Loucy (cell line): Measurements from ENCODE around the gene DNASE2B.
A peak's percentile ranks its signal among the peaks of the same experiment; 100 is the strongest.

Source experiments
- H2AFZ ChIP-seq: fragments of 200-600 bp; sonication (generic); 2 replicates; pipeline ENCODE4 v1.6.0; 2016; ENCODE audit warnings: antibody characterized with exemption, mild to moderate bottlenecking, low read length, moderate library complexity
- H3F3A ChIP-seq: fragments of 200-600 bp; 2 replicates; pipeline ENCODE4 v1.6.0; 2016; ENCODE audit warnings: antibody characterized with exemption, low read depth, mild to moderate bottlenecking
- H3K27me3 ChIP-seq: fragments of 200-600 bp; sonication (generic); 2 replicates; pipeline ENCODE4 v1.6.1; 2014; ENCODE audit warnings: low read length, mild to moderate bottlenecking; ENCODE audit not compliant: insufficient read depth, poor library complexity, severe bottlenecking
- H3K36me3 ChIP-seq: fragments of 200-600 bp; sonication (generic); 2 replicates; pipeline ENCODE4 v1.6.1; 2016; ENCODE audit warnings: low read length; ENCODE audit not compliant: insufficient read depth
- H3K4me1 ChIP-seq: fragments of 200-600 bp; sonication (generic); 2 replicates; pipeline ENCODE4 v1.5.1; 2014; ENCODE audit warnings: low read length, mild to moderate bottlenecking; ENCODE audit not compliant: insufficient read depth, poor library complexity, severe bottlenecking
- H3K4me2 ChIP-seq: fragments of 200-600 bp; sonication (generic); 2 replicates; pipeline ENCODE4 v1.6.0; 2014; ENCODE audit warnings: antibody characterized with exemption, low read length, low read depth, mild to moderate bottlenecking; ENCODE audit not compliant: poor library complexity, severe bottlenecking
- H3K4me3 ChIP-seq: fragments of 200-600 bp; sonication (generic); 2 replicates; pipeline ENCODE4 v1.5.1; 2014; ENCODE audit warnings: low read length, mild to moderate bottlenecking, mixed read lengths; ENCODE audit not compliant: poor library complexity, severe bottlenecking
- H3K79me2 ChIP-seq: fragments of 200-600 bp; sonication (generic); 2 replicates; pipeline ENCODE4 v1.6.1; 2014; ENCODE audit warnings: low read length; ENCODE audit not compliant: insufficient read depth
- H3K9ac ChIP-seq: fragments of 200-600 bp; sonication (generic); 2 replicates; pipeline ENCODE4 v1.6.0; 2014; ENCODE audit warnings: mild to moderate bottlenecking, low read depth, low read length, moderate library complexity; ENCODE audit not compliant: poor library complexity, severe bottlenecking
- H3K9me2 ChIP-seq: fragments of 200-600 bp; sonication (generic); replicated peaks from 2 replicates; pipeline ENCODE4 v1.6.1; 2016; ENCODE audit warnings: low read depth, low read length, mixed read lengths
- H3K9me3 ChIP-seq: fragments of 200-600 bp; sonication (generic); 2 replicates; pipeline ENCODE4 v1.6.1; 2014; ENCODE audit warnings: mild to moderate bottlenecking, antibody characterized with exemption, low read length, low read depth; ENCODE audit not compliant: insufficient read depth
- H4K20me1 ChIP-seq: fragments of 200-600 bp; sonication (generic); 2 replicates; pipeline ENCODE4 v1.6.0; 2014; ENCODE audit warnings: antibody characterized with exemption, low read length, mild to moderate bottlenecking; ENCODE audit not compliant: insufficient read depth, poor library complexity, severe bottlenecking
- EZH2phosphoT487 ChIP-seq: fragments of 200-600 bp; IDR thresholded peaks from 2 replicates; pipeline ENCODE4 v1.6.1; 2018; ENCODE audit warnings: antibody characterized with exemption, mild to moderate bottlenecking, moderate library complexity, borderline replicate concordance
- TF ChIP-seq, protein P1 (sequence below): fragments of 200-600 bp; sonication (generic); conservative IDR thresholded peaks from 2 replicates; pipeline ENCODE4 v1.5.1; 2014; ENCODE audit warnings: mild to moderate bottlenecking, antibody characterized with exemption, low read length

DNASE2B gene

DNA sequence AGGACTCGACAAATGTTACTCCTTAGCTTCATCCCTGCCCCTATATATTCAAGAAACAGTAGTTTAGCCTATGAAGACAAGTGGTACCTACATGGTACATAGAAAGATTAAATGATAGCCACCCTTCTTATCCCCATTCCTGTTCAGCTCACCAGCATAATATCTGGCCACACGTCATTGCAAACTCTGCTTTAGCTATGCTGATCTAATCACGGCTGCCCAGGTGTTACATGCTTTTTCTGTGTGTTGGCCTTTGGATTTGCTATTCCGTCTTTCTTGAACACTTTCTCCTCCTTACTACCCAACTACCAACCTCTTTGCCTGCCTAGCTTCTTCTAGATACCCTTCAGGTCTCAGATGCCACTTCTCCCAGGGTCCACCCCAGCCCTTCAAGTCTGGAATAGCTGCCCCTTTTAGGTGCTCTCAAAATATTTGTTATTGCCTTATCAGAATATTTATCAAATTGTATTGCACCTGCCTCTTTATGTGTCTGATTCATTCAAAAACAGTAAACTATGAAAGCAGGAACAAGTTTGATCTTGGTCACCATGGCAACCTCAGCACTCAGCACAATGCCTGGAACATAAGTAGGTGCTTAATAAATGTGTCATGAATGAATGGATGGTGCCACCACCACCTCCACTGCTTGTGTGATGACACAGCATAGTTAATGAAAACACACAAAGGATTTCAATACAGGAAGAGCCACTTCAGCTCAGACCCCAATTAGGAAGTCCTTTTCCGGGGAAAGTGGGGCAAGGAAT is 11.4 kb upstream of the DNASE2B start:
- no peak overlapping the region for H3K4me2 ChIP-seq
- H3K4me1 ChIP-seq = no peaks in the 10 kb centered on the region
- H3F3A ChIP-seq = no peaks in the 10 kb centered on the region
- H4K20me1 ChIP-seq = no peaks in the 10 kb centered on the region
- H2AFZ ChIP-seq = no peak overlapping the region
- no peaks in the 10 kb centered on the region for H3K79me2 ChIP-seq
- no peaks in the 10 kb centered on the region for H3K9me3 ChIP-seq
- no peaks in the 10 kb centered on the region for H3K27me3 ChIP-seq
- no peaks in the 10 kb centered on the region for H3K9me2 ChIP-seq
- H3K4me3 ChIP-seq = no peak overlapping the region
- TF ChIP-seq, protein P1, sequence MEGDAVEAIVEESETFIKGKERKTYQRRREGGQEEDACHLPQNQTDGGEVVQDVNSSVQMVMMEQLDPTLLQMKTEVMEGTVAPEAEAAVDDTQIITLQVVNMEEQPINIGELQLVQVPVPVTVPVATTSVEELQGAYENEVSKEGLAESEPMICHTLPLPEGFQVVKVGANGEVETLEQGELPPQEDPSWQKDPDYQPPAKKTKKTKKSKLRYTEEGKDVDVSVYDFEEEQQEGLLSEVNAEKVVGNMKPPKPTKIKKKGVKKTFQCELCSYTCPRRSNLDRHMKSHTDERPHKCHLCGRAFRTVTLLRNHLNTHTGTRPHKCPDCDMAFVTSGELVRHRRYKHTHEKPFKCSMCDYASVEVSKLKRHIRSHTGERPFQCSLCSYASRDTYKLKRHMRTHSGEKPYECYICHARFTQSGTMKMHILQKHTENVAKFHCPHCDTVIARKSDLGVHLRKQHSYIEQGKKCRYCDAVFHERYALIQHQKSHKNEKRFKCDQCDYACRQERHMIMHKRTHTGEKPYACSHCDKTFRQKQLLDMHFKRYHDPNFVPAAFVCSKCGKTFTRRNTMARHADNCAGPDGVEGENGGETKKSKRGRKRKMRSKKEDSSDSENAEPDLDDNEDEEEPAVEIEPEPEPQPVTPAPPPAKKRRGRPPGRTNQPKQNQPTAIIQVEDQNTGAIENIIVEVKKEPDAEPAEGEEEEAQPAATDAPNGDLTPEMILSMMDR = no peak
- TF ChIP-seq EZH2phosphoT487 = no peak
- no peaks in the 10 kb centered on the region for H3K36me3 ChIP-seq
- H3K9ac ChIP-seq = no peak overlapping the region

GRCh38 chr1:84387480-84388163 is 10.7 kb upstream of the DNASE2B start:
- TF ChIP-seq, protein P1 = peak; percentile 57
- no peak for TF ChIP-seq EZH2phosphoT487
- Histone ChIP-seq H2AFZ (no peak overlapping the region), H3K9me3 (no peaks in the 10 kb centered on the region)

DNA sequence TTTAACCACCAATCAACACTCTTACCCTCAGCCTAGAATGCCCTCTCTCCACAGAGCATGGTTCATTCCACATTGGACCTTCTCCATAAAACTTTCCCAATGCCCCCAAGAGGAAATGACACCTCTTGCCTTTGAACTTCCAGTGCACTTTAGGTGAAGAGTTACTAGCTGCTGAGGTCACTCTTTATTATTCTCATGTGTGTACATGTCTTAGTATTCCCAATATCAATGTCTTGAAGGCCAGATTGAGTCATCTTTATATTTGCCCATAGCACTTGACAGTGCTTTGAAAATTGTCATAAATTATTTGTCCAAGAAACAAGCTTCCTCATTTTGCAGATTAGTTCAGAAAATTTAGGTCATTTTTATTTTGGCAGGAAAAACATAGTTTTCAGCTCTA is 8.1 kb upstream of the DNASE2B start:
- Histone ChIP-seq H3K27me3 (no peaks in the 10 kb centered on the region), H4K20me1 (no peaks in the 10 kb centered on the region), H3K4me2 (no peak overlapping the region), H2AFZ (no peak overlapping the region), H3K4me1 (no peaks in the 10 kb centered on the region), H3K79me2 (no peaks in the 10 kb centered on the region), H3K9me2 (no peaks in the 10 kb centered on the region), H3K9me3 (no peaks in the 10 kb centered on the region), H3F3A (no peaks in the 10 kb centered on the region), H3K9ac (no peak overlapping the region), H3K4me3 (no peak overlapping the region), H3K36me3 (no peaks in the 10 kb centered on the region)
- no peak for TF ChIP-seq EZH2phosphoT487
- TF ChIP-seq, protein P1 = no peak

More at GRCh38 chr1:84387480-84388163, 10.7 kb upstream of the DNASE2B start:
- no peaks in the 10 kb centered on the region for H3K27me3 ChIP-seq
- no peaks in the 10 kb centered on the region for H4K20me1 ChIP-seq
- no peaks in the 10 kb centered on the region for H3F3A ChIP-seq
- no peaks in the 10 kb centered on the region for H3K36me3 ChIP-seq
- H3K9me2 ChIP-seq = no peaks in the 10 kb centered on the region
- no peak overlapping the region for H3K4me3 ChIP-seq
- H3K9ac ChIP-seq = no peak overlapping the region
- H3K79me2 ChIP-seq = no peaks in the 10 kb centered on the region
- H3K4me1 ChIP-seq = no peaks in the 10 kb centered on the region
- H3K4me2 ChIP-seq = no peak overlapping the region
